Stimulated activated naive CD8-positive, alpha-beta T cell treated with anti-CD3 and anti-CD28 coated beads, Interleukin-15, amount 100 ng/mL, for 72 hours (primary cell): ENCODE results near the gene GEMIN7.
"Not testable (repeated sequence)": the region's sequence is repeated elsewhere in the genome, so short reads cannot be mapped to it uniquely, and the experiment has no call there.

Source experiments
- ATAC-seq: fragments of 150-1000 bp; cut with Tn5 transposase; 2 replicates; pipeline ENCODE4 v1.10.0; 2021; ENCODE audit warnings: mild to moderate bottlenecking, moderate library complexity
- DNase-seq, 2 donors: peaks; one replicate each; pipeline ENCODE4 v3.0.0; 2021 to 2022
- H3K27ac Mint-ChIP-seq, 2 donors: one replicate each; pipeline ENCODE4 v1.8.0; 2022; ENCODE audit warnings: mild to moderate bottlenecking in 2 of 2, mixed read lengths in 2 of 2, moderate library complexity in 2 of 2
- H3K27me3 Mint-ChIP-seq: one replicate; pipeline ENCODE4 v1.8.0; 2022; ENCODE audit warnings: mixed read lengths
- H3K4me1 Mint-ChIP-seq: one replicate; pipeline ENCODE4 v1.8.0; 2022; ENCODE audit warnings: mild to moderate bottlenecking, mixed read lengths
- H3K4me3 Mint-ChIP-seq, 2 donors: one replicate each; pipeline ENCODE4 v1.8.0; 2022; ENCODE audit warnings: mild to moderate bottlenecking in 2 of 2, mixed read lengths in 2 of 2, moderate library complexity in 1 of 2
- H3K9me3 Mint-ChIP-seq, 2 donors: one replicate each; pipeline ENCODE4 v1.8.0; 2022; ENCODE audit warnings: mixed read lengths in 2 of 2

GEMIN7 gene

DNA sequence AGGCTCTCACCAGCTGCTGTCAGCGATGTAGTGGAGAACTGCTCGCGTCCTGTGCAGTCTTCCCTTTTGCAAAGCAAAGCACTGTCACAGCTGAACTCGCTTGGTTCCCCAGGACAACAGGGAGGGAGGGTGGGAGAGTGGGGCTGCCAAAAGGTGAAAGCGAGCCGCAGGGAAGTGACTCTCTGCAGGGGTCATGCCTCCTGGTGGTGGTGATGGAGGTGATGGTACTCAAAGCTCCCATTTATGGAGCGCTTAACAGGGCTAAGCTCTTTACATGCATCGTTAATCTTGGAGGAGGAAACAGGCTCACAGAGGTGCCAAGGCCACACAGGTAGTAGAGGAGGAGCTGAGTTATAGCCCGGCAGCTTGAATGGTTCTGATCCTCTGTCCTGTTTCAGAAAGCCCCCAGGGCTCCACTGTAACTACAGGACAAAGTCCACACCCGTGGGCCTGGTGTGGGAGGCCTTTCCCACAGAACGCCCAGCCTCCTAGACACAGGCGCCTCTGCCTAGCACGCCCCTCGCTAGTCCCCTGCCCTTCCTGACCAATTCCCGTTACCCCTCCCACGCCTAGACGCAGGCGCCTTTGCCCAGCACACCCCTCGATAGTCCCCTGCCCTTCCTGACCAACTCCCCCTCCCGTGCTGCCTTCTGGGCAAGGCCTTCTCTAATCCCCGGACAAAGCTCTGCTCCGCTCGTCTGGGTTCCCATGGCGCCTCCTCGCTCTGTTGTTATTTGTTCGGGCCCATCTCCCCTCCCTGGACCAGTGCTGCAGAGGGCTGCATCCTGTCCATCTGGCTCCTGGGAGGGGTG is 24.7 kb downstream of the GEMIN7 start:
- Mint-ChIP-seq H3K4me1 (peaks cover 75% of the 10 kb centered on the region), H3K27ac (peak overlapping the region in 1 of 2 donors; percentile 30), H3K4me3 (peak overlapping the region; percentile 78 to 79), H3K9me3 (no peaks in the 10 kb centered on the region), H3K27me3 (no peaks in the 10 kb centered on the region)
- ATAC-seq = peak; percentile 34
- DNase-seq = no peak

GRCh38 chr19:45104658-45105349 is 25.7 kb downstream of the GEMIN7 start:
- DNase-seq (peak in 1 of 2 donors; percentile 32), ATAC-seq (peak; percentile 41)
- Mint-ChIP-seq H3K27me3 (no peaks in the 10 kb centered on the region), H3K9me3 (no peaks in the 10 kb centered on the region), H3K27ac (peak overlapping the region; percentile 69 to 94), H3K4me1 (peaks cover 75% of the 10 kb centered on the region), H3K4me3 (peak overlapping the region; percentile 78 to 79)

GRCh38 chr19:45106363-45106762 is 27.3 kb downstream of the GEMIN7 start:
- ATAC-seq, H3K27me3 Mint-ChIP-seq, H3K4me3 Mint-ChIP-seq, H3K9me3 Mint-ChIP-seq, H3K27ac Mint-ChIP-seq, DNase-seq: not testable (repeated sequence)
- H3K4me1 Mint-ChIP-seq = peaks cover 77% of the 10 kb centered on the region

- peaks cover 79% of the 10 kb centered on the region for H3K4me1 Mint-ChIP-seq
- ATAC-seq = no peak
- no peaks in the 10 kb centered on the region for H3K27me3 Mint-ChIP-seq
- no peak overlapping the region for H3K4me3 Mint-ChIP-seq
- DNase-seq = no peak
- H3K27ac Mint-ChIP-seq = no peak overlapping the region
- no peaks in the 10 kb centered on the region for H3K9me3 Mint-ChIP-seq
Measured at GRCh38 chr19:45107621-45108150, 28.6 kb downstream of the GEMIN7 start.

- H3K4me1 Mint-ChIP-seq = peaks cover 76% of the 10 kb centered on the region
- ATAC-seq (no peak), DNase-seq (no peak)
- H3K27me3 Mint-ChIP-seq = no peaks in the 10 kb centered on the region
- no peak overlapping the region for H3K27ac Mint-ChIP-seq
- no peaks in the 10 kb centered on the region for H3K9me3 Mint-ChIP-seq
- peak overlapping the region in 1 of 2 donors; percentile 5 for H3K4me3 Mint-ChIP-seq
Measured at GRCh38 chr19:45110851-45111266, 31.8 kb downstream of the GEMIN7 start.

GRCh38 chr19:45112111-45112827 is 33.2 kb downstream of the GEMIN7 start:
- ATAC-seq (no peak), DNase-seq (no peak)
- H3K27me3 Mint-ChIP-seq = no peaks in the 10 kb centered on the region
- H3K27ac Mint-ChIP-seq = peak overlapping the region; percentile 25 to 48
- H3K4me1 Mint-ChIP-seq = peaks cover 89% of the 10 kb centered on the region
- no peak overlapping the region for H3K4me3 Mint-ChIP-seq
- no peaks in the 10 kb centered on the region for H3K9me3 Mint-ChIP-seq

DNA sequence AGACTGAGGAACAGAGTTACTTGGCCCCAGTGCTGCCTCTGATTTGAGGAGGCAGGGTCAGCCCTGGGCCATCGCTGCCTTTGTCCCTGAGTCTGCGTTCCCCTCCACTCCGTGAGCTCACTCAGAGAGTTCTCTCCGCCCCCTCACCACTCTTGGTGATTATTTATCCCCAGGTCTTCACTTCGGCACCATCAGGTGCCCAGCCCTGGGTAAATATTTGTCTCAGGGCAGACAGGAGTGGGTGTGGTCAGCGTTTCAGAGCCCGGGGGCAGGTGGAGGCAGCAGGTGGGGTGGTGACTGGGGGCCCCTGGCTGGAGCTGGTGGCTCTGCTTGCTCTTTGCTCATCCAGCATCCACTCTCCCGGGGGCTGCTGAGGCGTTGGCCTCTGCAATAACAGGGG is 34.6 kb downstream of the GEMIN7 start:
- DNase-seq (no peak), ATAC-seq (no peak)
- no peak overlapping the region for H3K27ac Mint-ChIP-seq
- no peaks in the 10 kb centered on the region for H3K27me3 Mint-ChIP-seq
- no peaks in the 10 kb centered on the region for H3K9me3 Mint-ChIP-seq
- H3K4me3 Mint-ChIP-seq = no peak overlapping the region
- H3K4me1 Mint-ChIP-seq = peaks cover 97% of the 10 kb centered on the region

DNA sequence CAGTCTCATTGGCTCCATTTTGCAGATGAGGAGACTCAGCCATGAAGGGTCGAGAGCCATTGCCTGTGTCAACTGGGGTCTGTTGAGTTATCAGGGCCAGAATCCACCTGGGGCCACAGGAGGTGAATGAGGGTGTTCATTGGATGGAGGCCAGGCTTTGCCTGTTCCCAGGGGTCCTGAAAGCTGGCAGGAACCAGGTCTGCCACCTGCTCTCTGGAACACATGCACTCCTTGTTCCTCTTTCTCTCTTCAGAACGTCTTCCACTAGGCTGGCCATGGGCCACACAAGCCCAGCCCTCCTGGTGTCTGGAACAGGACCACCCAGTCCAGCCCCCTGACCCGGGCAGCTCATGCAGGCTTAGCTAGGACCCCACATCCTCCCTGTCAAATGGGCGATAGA is 35.1 kb downstream of the GEMIN7 start:
- ATAC-seq (no peak), DNase-seq (no peak)
- Mint-ChIP-seq H3K4me1 (peaks cover 97% of the 10 kb centered on the region), H3K4me3 (no peak overlapping the region), H3K27ac (no peak overlapping the region), H3K9me3 (no peaks in the 10 kb centered on the region), H3K27me3 (no peaks in the 10 kb centered on the region)

- DNase-seq (no peak), ATAC-seq (no peak)
- no peak overlapping the region for H3K27ac Mint-ChIP-seq
- peaks cover 97% of the 10 kb centered on the region for H3K4me1 Mint-ChIP-seq
- H3K27me3 Mint-ChIP-seq = no peaks in the 10 kb centered on the region
- H3K9me3 Mint-ChIP-seq = no peaks in the 10 kb centered on the region
- peak overlapping the region in 1 of 2 donors; percentile 82 for H3K4me3 Mint-ChIP-seq
Measured at GRCh38 chr19:45115809-45116615, 37.0 kb downstream of the GEMIN7 start.

DNA sequence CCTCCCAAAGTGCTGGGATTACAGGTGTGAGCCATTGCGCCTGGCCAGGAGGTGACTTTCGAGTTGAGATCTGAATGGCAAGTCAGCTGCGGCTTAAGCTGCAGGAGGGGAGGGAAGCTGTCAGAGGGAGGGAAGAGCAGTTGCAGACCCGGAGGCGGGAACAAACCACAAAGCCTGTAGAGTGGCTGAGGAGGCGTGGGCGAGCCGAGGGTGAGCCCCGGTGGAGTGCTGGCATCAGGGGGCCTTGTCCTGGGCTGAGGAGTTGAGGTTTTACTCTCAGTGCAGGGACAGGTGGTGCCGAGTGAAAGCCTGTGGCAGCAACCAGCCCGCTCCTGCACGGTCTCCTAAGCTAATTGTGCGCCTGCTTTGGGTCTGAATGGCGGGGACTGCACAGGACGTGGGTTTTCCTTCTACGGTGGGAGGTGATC is 38.1 kb downstream of the GEMIN7 start:
- peak overlapping the region; percentile 13 to 82 for H3K4me3 Mint-ChIP-seq
- peak; percentile 84 for ATAC-seq
- peak overlapping the region in 1 of 2 donors; percentile 51 for H3K27ac Mint-ChIP-seq
- peaks cover 97% of the 10 kb centered on the region for H3K4me1 Mint-ChIP-seq
- H3K9me3 Mint-ChIP-seq = no peaks in the 10 kb centered on the region
- peak; percentile 62 to 78 for DNase-seq
- H3K27me3 Mint-ChIP-seq = no peaks in the 10 kb centered on the region

- Mint-ChIP-seq H3K27ac (no peak overlapping the region), H3K9me3 (no peaks in the 10 kb centered on the region), H3K4me3 (peak overlapping the region in 1 of 2 donors; percentile 82), H3K4me1 (peaks cover 97% of the 10 kb centered on the region), H3K27me3 (no peaks in the 10 kb centered on the region)
- DNase-seq (no peak), ATAC-seq (no peak)
Measured at GRCh38 chr19:45117671-45118070, 38.6 kb downstream of the GEMIN7 start.

DNA sequence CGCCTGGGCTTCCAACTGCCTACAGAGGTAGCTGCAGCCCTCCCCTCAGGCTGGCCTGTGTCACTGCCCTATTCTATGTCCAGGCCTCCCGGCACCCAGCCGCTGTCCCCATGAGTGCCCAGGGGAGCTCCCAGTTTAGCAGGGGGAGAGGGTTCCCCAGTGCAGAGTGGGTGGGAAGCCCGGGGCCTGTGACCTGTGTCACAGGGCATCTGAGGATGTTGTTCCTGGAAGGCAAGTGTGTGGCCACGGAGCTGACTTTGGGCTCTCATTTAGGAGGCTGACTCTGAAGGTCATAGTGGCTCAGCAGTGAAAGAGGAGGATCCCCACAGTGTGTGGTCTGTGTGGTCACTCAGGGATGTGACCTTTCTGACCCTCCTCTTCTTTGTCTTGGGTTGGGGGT is 39.0 kb downstream of the GEMIN7 start:
- Mint-ChIP-seq H3K27me3 (no peaks in the 10 kb centered on the region), H3K4me1 (peaks cover 98% of the 10 kb centered on the region), H3K9me3 (no peaks in the 10 kb centered on the region), H3K27ac (no peak overlapping the region), H3K4me3 (peak overlapping the region in 1 of 2 donors; percentile 82)
- no peak for ATAC-seq
- no peak for DNase-seq

GRCh38 chr19:45118591-45119355 is 39.7 kb downstream of the GEMIN7 start:
- H3K9me3 Mint-ChIP-seq, ATAC-seq, H3K27me3 Mint-ChIP-seq, DNase-seq: not testable (repeated sequence)
- Mint-ChIP-seq H3K4me3 (peak overlapping the region; percentile 16 to 82), H3K27ac (peak overlapping the region; percentile 23 to 28), H3K4me1 (peaks cover 99% of the 10 kb centered on the region)

DNA sequence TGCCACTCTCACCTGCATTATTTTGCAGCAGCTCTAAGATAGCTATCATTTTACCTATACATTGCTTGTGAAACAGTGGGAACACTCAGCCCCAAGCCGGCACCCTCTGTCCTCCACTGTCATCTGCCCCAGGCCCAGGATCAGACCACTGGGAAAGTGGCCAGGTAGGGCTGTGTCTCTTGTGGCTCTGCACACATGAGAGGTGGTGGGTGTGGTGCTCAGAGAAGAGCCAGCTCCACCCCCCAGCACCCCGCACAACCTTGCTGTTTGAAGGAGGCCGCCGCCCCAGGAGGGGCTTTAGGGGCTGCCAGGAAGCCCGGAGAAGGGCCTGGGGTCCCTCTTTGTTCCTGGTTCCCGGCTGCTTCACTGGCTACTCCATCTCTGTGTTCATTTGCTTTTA is 40.5 kb downstream of the GEMIN7 start:
- no peak overlapping the region for H3K27ac Mint-ChIP-seq
- DNase-seq (no peak), ATAC-seq (no peak)
- H3K9me3 Mint-ChIP-seq = no peaks in the 10 kb centered on the region
- H3K4me3 Mint-ChIP-seq = peak overlapping the region in 1 of 2 donors; percentile 82
- peaks cover 97% of the 10 kb centered on the region for H3K4me1 Mint-ChIP-seq
- H3K27me3 Mint-ChIP-seq = no peaks in the 10 kb centered on the region
